ENCODE results near the gene RAB14. TPM values are rescaled to one million over a fixed set of nuclear protein-coding genes. Genes with fewer than 3 reads are reported as not detected.

The RAB14 gene
- total RNA-seq, 1 donor from 2014 or later = 51.3 TPM

DNA sequence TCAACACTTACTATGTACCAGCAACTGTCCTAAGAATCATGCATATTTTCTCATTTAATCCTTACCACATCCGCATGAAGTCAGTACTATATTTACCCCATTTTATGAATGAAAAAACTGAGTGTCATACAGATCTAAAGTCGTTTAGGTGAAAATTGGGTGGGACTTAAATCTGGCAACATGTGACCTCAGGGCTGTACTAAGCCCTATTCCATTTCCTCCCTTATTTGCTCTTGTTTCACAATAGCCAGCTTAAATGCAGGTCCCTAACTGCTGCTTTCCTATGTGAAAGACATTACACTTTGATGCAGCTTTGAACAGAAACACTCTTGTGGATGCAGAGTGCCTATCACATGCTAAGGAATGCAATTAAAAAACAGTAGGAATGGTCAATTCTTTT lies 2.5 kb upstream of the RAB14 start:
- Histone ChIP-seq H3K36me3 (no peaks in the 10 kb centered on the region), H3K9me3 (replicated peaks) (no peaks in the 10 kb centered on the region), H3K4me1 (peaks cover 31% of the 10 kb centered on the region), H3K27ac (replicated peaks) (no peak overlapping the region), H3K27me3 (ENCODE audit: low read depth) (no peaks in the 10 kb centered on the region), H3K4me3 (no peak overlapping the region)
- no peak for DNase-seq
- TF ChIP-seq, protein P1, sequence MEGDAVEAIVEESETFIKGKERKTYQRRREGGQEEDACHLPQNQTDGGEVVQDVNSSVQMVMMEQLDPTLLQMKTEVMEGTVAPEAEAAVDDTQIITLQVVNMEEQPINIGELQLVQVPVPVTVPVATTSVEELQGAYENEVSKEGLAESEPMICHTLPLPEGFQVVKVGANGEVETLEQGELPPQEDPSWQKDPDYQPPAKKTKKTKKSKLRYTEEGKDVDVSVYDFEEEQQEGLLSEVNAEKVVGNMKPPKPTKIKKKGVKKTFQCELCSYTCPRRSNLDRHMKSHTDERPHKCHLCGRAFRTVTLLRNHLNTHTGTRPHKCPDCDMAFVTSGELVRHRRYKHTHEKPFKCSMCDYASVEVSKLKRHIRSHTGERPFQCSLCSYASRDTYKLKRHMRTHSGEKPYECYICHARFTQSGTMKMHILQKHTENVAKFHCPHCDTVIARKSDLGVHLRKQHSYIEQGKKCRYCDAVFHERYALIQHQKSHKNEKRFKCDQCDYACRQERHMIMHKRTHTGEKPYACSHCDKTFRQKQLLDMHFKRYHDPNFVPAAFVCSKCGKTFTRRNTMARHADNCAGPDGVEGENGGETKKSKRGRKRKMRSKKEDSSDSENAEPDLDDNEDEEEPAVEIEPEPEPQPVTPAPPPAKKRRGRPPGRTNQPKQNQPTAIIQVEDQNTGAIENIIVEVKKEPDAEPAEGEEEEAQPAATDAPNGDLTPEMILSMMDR (IDR thresholded peaks at IDR 0.05; ENCODE audit: borderline replicate concordance) = no peak
- intact Hi-C loops (cut with micrococcal nuclease) = no loop called here

DNA sequence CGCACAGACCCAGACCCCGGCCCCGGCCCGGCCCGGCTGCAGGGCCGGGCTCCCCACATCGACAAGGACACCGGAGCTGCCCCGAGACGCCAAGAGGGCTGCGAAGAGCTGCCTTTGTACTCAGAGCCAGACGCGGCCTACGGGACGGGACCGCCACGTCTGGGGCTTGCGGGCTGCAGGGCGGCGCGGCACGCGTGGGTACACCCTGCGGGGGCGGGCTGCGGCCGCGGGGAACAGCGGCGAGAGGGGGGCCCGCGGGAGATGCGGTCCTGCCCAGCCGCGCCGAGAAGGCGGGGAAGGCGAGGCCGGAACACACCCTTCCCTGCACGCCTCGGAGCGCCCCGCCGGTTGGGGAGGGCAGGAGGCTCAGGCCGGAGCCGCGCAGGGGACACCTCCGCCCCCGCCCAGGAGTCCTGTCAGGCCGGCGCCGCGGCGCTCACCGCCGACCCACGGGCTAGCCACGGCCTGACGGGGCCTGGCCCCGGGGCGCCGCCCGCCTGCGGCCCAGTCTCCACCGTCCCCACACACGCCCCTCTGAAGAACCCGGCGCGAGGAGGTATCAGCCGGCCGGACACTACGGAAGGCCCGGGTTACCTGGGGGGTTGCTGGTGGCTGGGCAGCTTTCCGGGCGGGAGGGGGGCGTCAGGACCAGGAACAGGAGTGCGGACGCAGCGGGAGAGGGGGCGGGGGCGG lies 478 bp downstream of the RAB14 start:
- intact Hi-C loops (cut with micrococcal nuclease) = no loop called here
- Histone ChIP-seq H3K27me3 (ENCODE audit: low read depth) (no peaks in the 10 kb centered on the region), H3K27ac (replicated peaks) (peak overlapping the region; percentile 96), H3K4me1 (peaks cover 60% of the 10 kb centered on the region), H3K36me3 (no peaks in the 10 kb centered on the region), H3K9me3 (replicated peaks) (no peaks in the 10 kb centered on the region), H3K4me3 (peak overlapping the region; percentile 91)
- TF ChIP-seq, protein P1 (IDR thresholded peaks at IDR 0.05; ENCODE audit: borderline replicate concordance) = no peak
- peak; percentile 53 for DNase-seq

DNA sequence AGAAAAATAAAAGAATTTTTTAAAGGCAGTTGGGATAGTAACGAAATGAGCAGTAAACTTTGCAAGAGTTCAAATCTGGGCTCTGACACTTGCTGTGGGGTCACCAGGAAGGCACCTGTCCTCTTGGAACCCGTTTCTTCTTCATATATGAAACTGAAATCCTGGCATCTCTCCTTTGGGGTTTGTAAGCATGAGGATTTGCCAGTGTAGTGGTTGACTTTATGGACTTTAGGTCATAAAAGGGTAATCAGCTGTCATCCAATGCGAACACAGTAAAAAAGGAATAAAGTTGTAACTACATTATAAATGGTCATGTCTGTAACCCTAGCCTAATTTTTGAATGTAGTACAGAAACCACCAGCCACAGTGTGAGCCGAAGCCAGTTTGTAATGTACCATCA lies 1.3 kb downstream of the RAB14 start:
- TF ChIP-seq, protein P1 (IDR thresholded peaks at IDR 0.05; ENCODE audit: borderline replicate concordance) = no peak
- H3K4me3 ChIP-seq = peak overlapping the region; percentile 91
- H3K27me3 ChIP-seq (ENCODE audit: low read depth) = no peaks in the 10 kb centered on the region
- intact Hi-C loops (cut with micrococcal nuclease) = no loop called here
- no peaks in the 10 kb centered on the region for H3K36me3 ChIP-seq
- H3K27ac ChIP-seq (replicated peaks) = peak overlapping the region; percentile 96
- H3K4me1 ChIP-seq = peaks cover 69% of the 10 kb centered on the region
- no peak for DNase-seq
- no peaks in the 10 kb centered on the region for H3K9me3 ChIP-seq (replicated peaks)

DNA sequence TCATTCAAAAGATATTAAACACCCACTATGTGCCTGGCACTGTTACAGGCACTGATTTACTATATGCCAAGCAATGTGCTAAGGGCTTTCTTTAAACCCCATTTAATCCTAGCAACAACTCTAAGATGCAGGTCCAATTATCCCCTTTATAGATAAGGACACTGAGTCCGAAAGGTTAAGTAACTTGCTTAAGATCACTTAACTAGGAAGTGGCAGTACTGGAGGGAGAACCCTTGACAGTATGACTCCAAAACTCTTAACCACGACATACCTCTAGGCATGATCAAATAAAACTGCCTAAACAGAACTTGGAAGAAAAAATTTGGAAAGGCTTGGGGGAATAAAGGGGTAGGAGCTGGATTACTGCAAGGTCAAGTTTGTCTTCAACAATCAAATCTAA lies 1.7 kb downstream of the RAB14 start:
- Histone ChIP-seq H3K4me1 (peaks cover 73% of the 10 kb centered on the region), H3K27ac (replicated peaks) (peak overlapping the region; percentile 96), H3K36me3 (no peaks in the 10 kb centered on the region), H3K9me3 (replicated peaks) (no peaks in the 10 kb centered on the region), H3K27me3 (ENCODE audit: low read depth) (no peaks in the 10 kb centered on the region), H3K4me3 (peak overlapping the region; percentile 91)
- intact Hi-C loops (cut with micrococcal nuclease) = no loop called here
- no peak for DNase-seq
- TF ChIP-seq, protein P1 (IDR thresholded peaks at IDR 0.05; ENCODE audit: borderline replicate concordance) = no peak

DNA sequence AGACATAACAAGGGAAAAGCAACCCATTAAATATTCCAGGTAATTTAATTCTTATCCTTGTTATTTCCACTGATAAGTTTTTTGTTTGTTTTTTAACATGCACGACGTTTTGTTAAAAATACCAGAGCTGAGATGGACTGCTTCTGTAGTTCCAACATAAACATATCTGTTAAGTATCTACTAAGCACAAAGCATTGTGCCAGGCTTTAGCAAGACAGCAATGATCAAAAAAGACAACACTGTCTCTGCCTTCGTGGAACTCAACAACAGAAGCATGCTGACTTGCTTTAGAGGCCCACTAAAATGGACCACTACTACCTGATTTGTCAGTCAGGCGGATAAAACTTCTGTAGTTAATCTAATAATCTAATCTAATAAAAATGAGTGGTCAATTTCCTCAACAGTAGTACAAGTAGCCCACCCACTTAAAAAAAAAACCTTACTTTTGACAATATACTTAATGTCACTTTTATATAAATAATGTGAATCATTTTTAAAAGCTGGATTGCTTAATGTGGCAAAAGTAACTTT lies 3.1 kb downstream of the RAB14 start:
- intact Hi-C loops (cut with micrococcal nuclease) = no loop called here
- H3K36me3 ChIP-seq = no peaks in the 10 kb centered on the region
- no peaks in the 10 kb centered on the region for H3K9me3 ChIP-seq (replicated peaks)

More for the DNA sequence above, 3.1 kb downstream of the RAB14 start:
- H3K27ac ChIP-seq (replicated peaks) = no peak overlapping the region
- H3K4me3 ChIP-seq = peak overlapping the region; percentile 91
- TF ChIP-seq, protein P1 (IDR thresholded peaks at IDR 0.05; ENCODE audit: borderline replicate concordance) = no peak
- H3K27me3 ChIP-seq (ENCODE audit: low read depth) = no peaks in the 10 kb centered on the region
- peaks cover 85% of the 10 kb centered on the region for H3K4me1 ChIP-seq
- no peak for DNase-seq

All from left ventricle myocardium inferior (tissue), 1 donor.